Measurements from ENCODE around the gene RBM10.

RBM10 gene

DNA sequence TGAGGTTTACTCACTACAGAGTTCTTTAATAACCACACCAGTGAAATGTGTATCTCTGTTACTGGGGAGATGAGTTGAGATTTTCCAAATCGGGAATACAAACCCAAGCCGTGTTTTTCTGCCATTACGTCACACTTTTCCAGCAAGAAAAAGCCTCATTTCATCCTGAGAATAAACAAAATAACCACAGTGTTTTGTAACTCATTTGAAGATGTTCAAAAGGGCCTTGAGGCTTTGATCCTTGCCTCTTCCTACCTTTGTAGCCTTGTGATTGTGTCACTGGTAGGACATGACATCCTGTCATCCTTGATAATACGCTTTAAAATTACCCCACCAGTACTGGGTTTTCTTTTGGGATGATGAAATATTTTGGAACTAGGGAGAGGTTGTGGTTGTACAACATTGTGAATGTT is 90.7 kb downstream of the RBM10 start:
- no peak for DNase-seq (ENCODE audit: low spot score)

Data from activated CD4-positive, alpha-beta T cell treated with anti-CD3 and anti-CD28 coated beads, Interleukin-2, Interleukin-4, amounts not matched to agents 100 ng/mL and 50 ng/mL, durations not matched to agents 16 hours and 8 hours (primary cell).